ENCODE results near the gene GRIK3.

Gene GRIK3

GRCh38 chr1:36843027-36843426 is 191.3 kb downstream of the GRIK3 start:
- FAIRE-seq: no peak
- no peak for TF ChIP-seq TAF1 (IDR thresholded peaks at IDR 0.05; ENCODE audit: borderline replicate concordance, low read depth, low read length)
- TF ChIP-seq POLR2A (IDR thresholded peaks at IDR 0.05; ENCODE audit: low read depth, low read length): no peak
- no peak for TF ChIP-seq POLR2AphosphoS5 (IDR thresholded peaks at IDR 0.05; ENCODE audit: low read depth, low read length)
- DNase-seq (ENCODE audit: insufficient read length): no peak

GRCh38 chr1:36842448-36842847 is 191.9 kb downstream of the GRIK3 start:
- DNase-seq (ENCODE audit: insufficient read length) (no peak), FAIRE-seq (no peak)
- TF ChIP-seq POLR2A (IDR thresholded peaks at IDR 0.05; ENCODE audit: low read depth, low read length): no peak
- no peak for TF ChIP-seq TAF1 (IDR thresholded peaks at IDR 0.05; ENCODE audit: borderline replicate concordance, low read depth, low read length)
- TF ChIP-seq POLR2AphosphoS5 (IDR thresholded peaks at IDR 0.05; ENCODE audit: low read depth, low read length): no peak

GRCh38 chr1:36839485-36839884 is 194.8 kb downstream of the GRIK3 start:
- DNase-seq (ENCODE audit: insufficient read length): no peak
- TF ChIP-seq TAF1 (IDR thresholded peaks at IDR 0.05; ENCODE audit: borderline replicate concordance, low read depth, low read length) (no peak), POLR2AphosphoS5 (IDR thresholded peaks at IDR 0.05; ENCODE audit: low read depth, low read length) (no peak), POLR2A (IDR thresholded peaks at IDR 0.05; ENCODE audit: low read depth, low read length) (no peak)
- FAIRE-seq: no peak

- DNase-seq (ENCODE audit: insufficient read length): no peak
- no peak for FAIRE-seq
- no peak for TF ChIP-seq TAF1 (IDR thresholded peaks at IDR 0.05; ENCODE audit: borderline replicate concordance, low read depth, low read length)
- no peak for TF ChIP-seq POLR2AphosphoS5 (IDR thresholded peaks at IDR 0.05; ENCODE audit: low read depth, low read length)
- no peak for TF ChIP-seq POLR2A (IDR thresholded peaks at IDR 0.05; ENCODE audit: low read depth, low read length)
Observed at GRCh38 chr1:36838888-36839287, 195.4 kb downstream of the GRIK3 start.

- FAIRE-seq (no peak), DNase-seq (ENCODE audit: insufficient read length) (no peak)
- no peak for TF ChIP-seq POLR2A (IDR thresholded peaks at IDR 0.05; ENCODE audit: low read depth, low read length)
- TF ChIP-seq POLR2AphosphoS5 (IDR thresholded peaks at IDR 0.05; ENCODE audit: low read depth, low read length): no peak
- TF ChIP-seq TAF1 (IDR thresholded peaks at IDR 0.05; ENCODE audit: borderline replicate concordance, low read depth, low read length): no peak
Observed at GRCh38 chr1:36836916-36837315, 197.4 kb downstream of the GRIK3 start.

- no peak for FAIRE-seq
- TF ChIP-seq POLR2A (IDR thresholded peaks at IDR 0.05; ENCODE audit: low read depth, low read length) (no peak), POLR2AphosphoS5 (IDR thresholded peaks at IDR 0.05; ENCODE audit: low read depth, low read length) (no peak)
- no peak for DNase-seq (ENCODE audit: insufficient read length)
Observed at GRCh38 chr1:36836196-36836883, 198.0 kb downstream of the GRIK3 start.

GRCh38 chr1:36835696-36836095 is 198.6 kb downstream of the GRIK3 start:
- no peak for DNase-seq (ENCODE audit: insufficient read length)
- TF ChIP-seq POLR2AphosphoS5 (IDR thresholded peaks at IDR 0.05; ENCODE audit: low read depth, low read length): no peak
- no peak for TF ChIP-seq POLR2A (IDR thresholded peaks at IDR 0.05; ENCODE audit: low read depth, low read length)
- no peak for TF ChIP-seq TAF1 (IDR thresholded peaks at IDR 0.05; ENCODE audit: borderline replicate concordance, low read depth, low read length)
- no peak for FAIRE-seq

GRCh38 chr1:36835017-36835695 is 199.2 kb downstream of the GRIK3 start:
- no peak for DNase-seq (ENCODE audit: insufficient read length)
- no peak for TF ChIP-seq TAF1 (IDR thresholded peaks at IDR 0.05; ENCODE audit: borderline replicate concordance, low read depth, low read length)
- no peak for TF ChIP-seq POLR2A (IDR thresholded peaks at IDR 0.05; ENCODE audit: low read depth, low read length)
- no peak for TF ChIP-seq POLR2AphosphoS5 (IDR thresholded peaks at IDR 0.05; ENCODE audit: low read depth, low read length)
- FAIRE-seq: no peak

GRCh38 chr1:36834586-36834985 is 199.7 kb downstream of the GRIK3 start:
- TF ChIP-seq POLR2A (IDR thresholded peaks at IDR 0.05; ENCODE audit: low read depth, low read length) (no peak), TAF1 (IDR thresholded peaks at IDR 0.05; ENCODE audit: borderline replicate concordance, low read depth, low read length) (no peak), POLR2AphosphoS5 (IDR thresholded peaks at IDR 0.05; ENCODE audit: low read depth, low read length) (no peak)
- FAIRE-seq (no peak), DNase-seq (ENCODE audit: insufficient read length) (no peak)

- no peak for TF ChIP-seq TAF1 (IDR thresholded peaks at IDR 0.05; ENCODE audit: borderline replicate concordance, low read depth, low read length)
- no peak for TF ChIP-seq POLR2A (IDR thresholded peaks at IDR 0.05; ENCODE audit: low read depth, low read length)
- TF ChIP-seq POLR2AphosphoS5 (IDR thresholded peaks at IDR 0.05; ENCODE audit: low read depth, low read length): no peak
- DNase-seq (ENCODE audit: insufficient read length): no peak
- FAIRE-seq: no peak
Observed at GRCh38 chr1:36831186-36831810, 203.0 kb downstream of the GRIK3 start.

- TF ChIP-seq TAF1 (IDR thresholded peaks at IDR 0.05; ENCODE audit: borderline replicate concordance, low read depth, low read length) (no peak), POLR2AphosphoS5 (IDR thresholded peaks at IDR 0.05; ENCODE audit: low read depth, low read length) (no peak), POLR2A (IDR thresholded peaks at IDR 0.05; ENCODE audit: low read depth, low read length) (no peak)
- no peak for DNase-seq (ENCODE audit: insufficient read length)
Observed at GRCh38 chr1:36829961-36830360, 204.4 kb downstream of the GRIK3 start.

GRCh38 chr1:36829066-36829465 is 205.2 kb downstream of the GRIK3 start:
- DNase-seq (ENCODE audit: insufficient read length) (no peak), FAIRE-seq (no peak)
- TF ChIP-seq POLR2A (IDR thresholded peaks at IDR 0.05; ENCODE audit: low read depth, low read length) (no peak), POLR2AphosphoS5 (IDR thresholded peaks at IDR 0.05; ENCODE audit: low read depth, low read length) (no peak), TAF1 (IDR thresholded peaks at IDR 0.05; ENCODE audit: borderline replicate concordance, low read depth, low read length) (no peak)

More at GRCh38 chr1:36829961-36830360, 204.4 kb downstream of the GRIK3 start:
- no peak for FAIRE-seq

All from GM12892 (cell line).